ENCODE data around the gene IL36B. TPM values are rescaled to one million over a fixed set of nuclear protein-coding genes. Genes with fewer than 3 reads are reported as not detected.

The IL36B gene
- total and polyA plus RNA-seq, 9 of the 15 experiments (the other 6 are each of a cell fraction or from before 2014, with no cell fraction given) = not detected

- TF ChIP-seq MAZ (CRISPR knock-in tag; conservative IDR thresholded peaks at IDR 0.05 in 1 of 2, IDR thresholded peaks at IDR 0.05 in 1 of 2) (no peak; a peak in 1 of 4 replicates), ATF4 (CRISPR knock-in tag; IDR thresholded peaks at IDR 0.05) (0 out of 2 replicates have a peak, but pooled peaks have one; percentile 50), ZNF253 (CRISPR knock-in tag; conservative IDR thresholded peaks at IDR 0.05) (no peak), CBX1 (IDR thresholded peaks at IDR 0.05; ENCODE audit: low read depth) (peak; percentile 75; the same call in 1 of the 2 replicates), ZNF766 (CRISPR knock-in tag; conservative IDR thresholded peaks at IDR 0.05) (peak; percentile 93), ZNF124 (CRISPR knock-in tag; IDR thresholded peaks at IDR 0.05) (no peak), HDAC3 (IDR thresholded peaks at IDR 0.05; ENCODE audit: borderline replicate concordance, partially characterized antibody) (peak; percentile 98), SMARCE1 (IDR thresholded peaks at IDR 0.05) (peak; percentile 100), ZNF274 (IDR thresholded peaks at IDR 0.05; ENCODE audit: borderline replicate concordance, low read depth, low read length) (no peak), NFE2L1 (tag; IDR thresholded peaks at IDR 0.05; ENCODE audit: borderline replicate concordance, low read depth) (peak; percentile 15; the same call in 1 of the 2 replicates), LEF1 (IDR thresholded peaks at IDR 0.05) (peak; percentile 95), TEAD2 (tag; IDR thresholded peaks at IDR 0.05) (no peak), PBX2 (CRISPR knock-in tag; IDR thresholded peaks at IDR 0.05; ENCODE audit: low read depth) (no peak), PBX2 (tag; conservative IDR thresholded peaks at IDR 0.05; ENCODE audit: low read depth) (peak; percentile 87), PHB2 (IDR thresholded peaks at IDR 0.05; ENCODE audit: low read depth) (peak; percentile 28; the same call in 1 of the 2 replicates), CBX3 (IDR thresholded peaks at IDR 0.05; ENCODE audit: borderline replicate concordance in 1 of 2, low read length in 2 of 2) (peak in 1 of 2 experiments; percentile 87; a peak in 1 of 3 replicates), PHF21A (IDR thresholded peaks at IDR 0.05; ENCODE audit: borderline replicate concordance, low read depth) (0 out of 2 replicates have a peak, but pooled peaks have one; percentile 57), DIDO1 (tag; IDR thresholded peaks at IDR 0.05; ENCODE audit: low read depth) (peak; percentile 11; the same call in 1 of the 2 replicates), PREB (CRISPR knock-in tag; IDR thresholded peaks at IDR 0.05) (0 out of 2 replicates have a peak, but pooled peaks have one; percentile 29), TCF7L2 (IDR thresholded peaks at IDR 0.05; ENCODE audit: low read depth, low read length) (0 out of 2 replicates have a peak, but pooled peaks have one; percentile 22), HMBOX1 (IDR thresholded peaks at IDR 0.05) (peak; percentile 20; the same call in 1 of the 2 replicates), HDAC1 (IDR thresholded peaks at IDR 0.05) (peak in 1 of 2 experiments; percentile 78; a peak in 2 of 4 replicates)
These were observed 40.0 kb downstream of the IL36B start (continued) for GRCh38 chr2:113012436-113013335.
